GM23338 (cell line): ENCODE results near the gene SETD1A.

ENCODE experiments used
- CREB1 ChIP-seq: fragments of 250-450 bp; sonication (Bioruptor Pico); IDR thresholded peaks from 2 replicates; pipeline ENCODE4 v1.5.0; 2020; ENCODE audit warnings: low read depth, mild to moderate bottlenecking, moderate library complexity
- CTCF ChIP-seq, 2 experiments: fragments of 200-600 bp in 1 of 2; sonication (generic) in 1 of 2; conservative IDR thresholded peaks; 2 replicates each; pipeline versions ENCODE4 v1.5.1 to v1.6.1; 2016 to 2017; ENCODE audit warnings: antibody characterized with exemption in 2 of 2, low read depth in 2 of 2, mild to moderate bottlenecking in 2 of 2, moderate library complexity in 1 of 2
- EZH2 ChIP-seq: fragments of 200-600 bp; sonication (generic); IDR thresholded peaks from one replicate; pipeline ENCODE4 v1.8.0; 2017; ENCODE audit warnings: antibody characterized with exemption, mild to moderate bottlenecking, low read depth; ENCODE audit not compliant: unreplicated experiment
- EZH2phosphoT487 ChIP-seq: fragments of 200-600 bp; sonication (generic); IDR thresholded peaks from one replicate; pipeline ENCODE4 v1.8.1; 2018; ENCODE audit warnings: antibody characterized with exemption; ENCODE audit not compliant: unreplicated experiment
- POLR2AphosphoS5 ChIP-seq: IDR thresholded peaks from 2 replicates; pipeline ENCODE4 v1.6.1; 2016; ENCODE audit warnings: antibody characterized with exemption, low read depth
- REST ChIP-seq: IDR thresholded peaks from one replicate; pipeline ENCODE4 v1.6.1; 2018; ENCODE audit warnings: antibody characterized with exemption; ENCODE audit not compliant: unreplicated experiment
- STAT1 ChIP-seq: IDR thresholded peaks from one replicate; pipeline ENCODE4 v1.6.1; 2016; ENCODE audit warnings: antibody characterized with exemption; ENCODE audit not compliant: unreplicated experiment
- ZNF331 ChIP-seq: fragments of 250-450 bp; sonication (Bioruptor Pico); IDR thresholded peaks from 2 replicates; pipeline ENCODE4 v1.5.0; 2020; ENCODE audit warnings: low read depth, mild to moderate bottlenecking, moderate library complexity
- ZNF462 ChIP-seq: fragments of 250-450 bp; sonication (Bioruptor Pico); IDR thresholded peaks from 2 replicates; pipeline ENCODE4 v1.5.0; 2020; ENCODE audit warnings: mild to moderate bottlenecking, moderate library complexity

- TF ChIP-seq REST (no peak), CTCF (conservative IDR thresholded peaks at IDR 0.05; ENCODE audit: low read depth in 2 of 2) (no peak), ZNF331 (CRISPR knock-in tag) (no peak), EZH2 (no peak), CREB1 (no peak), STAT1 (no peak), EZH2phosphoT487 (no peak), POLR2AphosphoS5 (no peak), ZNF462 (CRISPR knock-in tag) (no peak)
These were observed 32.5 kb upstream of the SETD1A start for GRCh38 chr16:30924913-30925631.
